ENCODE measurements around the gene RNF115.

DNA sequence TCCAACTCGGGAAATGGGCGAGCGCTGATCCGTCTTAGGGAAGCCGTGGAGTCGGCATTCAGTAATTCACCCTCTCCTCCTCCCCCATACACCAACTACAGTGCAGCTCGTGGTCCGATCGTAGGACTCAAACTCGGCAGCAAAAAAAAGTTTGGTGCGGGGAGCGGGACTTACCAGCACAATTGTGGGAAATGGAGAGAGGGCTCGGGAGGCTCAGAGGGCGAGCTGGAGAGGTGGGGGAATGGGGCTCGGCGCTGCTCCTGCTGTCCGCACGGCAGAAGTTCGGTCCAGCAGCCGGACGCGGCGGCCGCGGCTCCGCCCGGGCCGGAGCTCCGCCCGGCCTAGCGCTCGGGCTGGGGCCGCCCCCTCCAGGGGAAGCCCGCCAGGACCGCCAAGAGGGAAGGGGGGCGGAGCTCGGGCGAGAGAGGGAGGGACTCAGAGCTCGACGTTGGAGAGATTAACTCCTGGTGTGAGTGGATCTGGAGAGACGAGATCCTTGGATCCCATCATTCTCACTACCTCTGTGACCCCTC, 35.7 kb upstream of the RNF115 start:
- TF ChIP-seq TEAD4 (IDR thresholded peaks at IDR 0.05; ENCODE audit: borderline replicate concordance, insufficient read depth) (no peak), EZH2phosphoT487 (IDR thresholded peaks at IDR 0.05; ENCODE audit: borderline replicate concordance, low read depth) (no peak), POLR2AphosphoS5 (IDR thresholded peaks at IDR 0.05; ENCODE audit: low read depth, low read length) (peak; percentile 54), RAD21 (IDR thresholded peaks at IDR 0.05; ENCODE audit: low read length) (no peak), RCOR1 (IDR thresholded peaks at IDR 0.05; ENCODE audit: low read length) (no peak), YY1 (IDR thresholded peaks at IDR 0.05; ENCODE audit: low read depth) (no peak), TAF1 (IDR thresholded peaks at IDR 0.05; ENCODE audit: borderline replicate concordance, low read depth, low read length) (peak; percentile 57; the same call in 1 of the 2 replicates), ELF1 (IDR thresholded peaks at IDR 0.05) (no peak), EP300 (IDR thresholded peaks at IDR 0.05; ENCODE audit: borderline replicate concordance in 1 of 2, low read depth in 1 of 2, low read length in 1 of 2) (no peak)
- TF ChIP-seq, protein P1, sequence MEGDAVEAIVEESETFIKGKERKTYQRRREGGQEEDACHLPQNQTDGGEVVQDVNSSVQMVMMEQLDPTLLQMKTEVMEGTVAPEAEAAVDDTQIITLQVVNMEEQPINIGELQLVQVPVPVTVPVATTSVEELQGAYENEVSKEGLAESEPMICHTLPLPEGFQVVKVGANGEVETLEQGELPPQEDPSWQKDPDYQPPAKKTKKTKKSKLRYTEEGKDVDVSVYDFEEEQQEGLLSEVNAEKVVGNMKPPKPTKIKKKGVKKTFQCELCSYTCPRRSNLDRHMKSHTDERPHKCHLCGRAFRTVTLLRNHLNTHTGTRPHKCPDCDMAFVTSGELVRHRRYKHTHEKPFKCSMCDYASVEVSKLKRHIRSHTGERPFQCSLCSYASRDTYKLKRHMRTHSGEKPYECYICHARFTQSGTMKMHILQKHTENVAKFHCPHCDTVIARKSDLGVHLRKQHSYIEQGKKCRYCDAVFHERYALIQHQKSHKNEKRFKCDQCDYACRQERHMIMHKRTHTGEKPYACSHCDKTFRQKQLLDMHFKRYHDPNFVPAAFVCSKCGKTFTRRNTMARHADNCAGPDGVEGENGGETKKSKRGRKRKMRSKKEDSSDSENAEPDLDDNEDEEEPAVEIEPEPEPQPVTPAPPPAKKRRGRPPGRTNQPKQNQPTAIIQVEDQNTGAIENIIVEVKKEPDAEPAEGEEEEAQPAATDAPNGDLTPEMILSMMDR (IDR thresholded peaks at IDR 0.05) = no peak
- TF ChIP-seq, protein P2, sequence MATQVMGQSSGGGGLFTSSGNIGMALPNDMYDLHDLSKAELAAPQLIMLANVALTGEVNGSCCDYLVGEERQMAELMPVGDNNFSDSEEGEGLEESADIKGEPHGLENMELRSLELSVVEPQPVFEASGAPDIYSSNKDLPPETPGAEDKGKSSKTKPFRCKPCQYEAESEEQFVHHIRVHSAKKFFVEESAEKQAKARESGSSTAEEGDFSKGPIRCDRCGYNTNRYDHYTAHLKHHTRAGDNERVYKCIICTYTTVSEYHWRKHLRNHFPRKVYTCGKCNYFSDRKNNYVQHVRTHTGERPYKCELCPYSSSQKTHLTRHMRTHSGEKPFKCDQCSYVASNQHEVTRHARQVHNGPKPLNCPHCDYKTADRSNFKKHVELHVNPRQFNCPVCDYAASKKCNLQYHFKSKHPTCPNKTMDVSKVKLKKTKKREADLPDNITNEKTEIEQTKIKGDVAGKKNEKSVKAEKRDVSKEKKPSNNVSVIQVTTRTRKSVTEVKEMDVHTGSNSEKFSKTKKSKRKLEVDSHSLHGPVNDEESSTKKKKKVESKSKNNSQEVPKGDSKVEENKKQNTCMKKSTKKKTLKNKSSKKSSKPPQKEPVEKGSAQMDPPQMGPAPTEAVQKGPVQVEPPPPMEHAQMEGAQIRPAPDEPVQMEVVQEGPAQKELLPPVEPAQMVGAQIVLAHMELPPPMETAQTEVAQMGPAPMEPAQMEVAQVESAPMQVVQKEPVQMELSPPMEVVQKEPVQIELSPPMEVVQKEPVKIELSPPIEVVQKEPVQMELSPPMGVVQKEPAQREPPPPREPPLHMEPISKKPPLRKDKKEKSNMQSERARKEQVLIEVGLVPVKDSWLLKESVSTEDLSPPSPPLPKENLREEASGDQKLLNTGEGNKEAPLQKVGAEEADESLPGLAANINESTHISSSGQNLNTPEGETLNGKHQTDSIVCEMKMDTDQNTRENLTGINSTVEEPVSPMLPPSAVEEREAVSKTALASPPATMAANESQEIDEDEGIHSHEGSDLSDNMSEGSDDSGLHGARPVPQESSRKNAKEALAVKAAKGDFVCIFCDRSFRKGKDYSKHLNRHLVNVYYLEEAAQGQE (IDR thresholded peaks at IDR 0.05; ENCODE audit: low read depth, low read length) = no peak
